Mesodermal cell (in vitro differentiated cells): ENCODE data around the gene NEK2.
"Not testable (repeated sequence)": the region's sequence is repeated elsewhere in the genome, so short reads cannot be mapped to it uniquely, and the experiment has no call there.

Experiments used
- H3K27ac ChIP-seq: 2 replicates; pipeline ENCODE4 v1.7.0; 2013; ENCODE audit warnings: mild to moderate bottlenecking, low read depth, low read length, moderate library complexity; ENCODE audit not compliant: severe bottlenecking
- H3K36me3 ChIP-seq: 2 replicates; pipeline ENCODE4 v1.7.1; 2013; ENCODE audit warnings: mild to moderate bottlenecking, low read length, moderate library complexity; ENCODE audit not compliant: control insufficient read depth, insufficient read depth
- H3K4me1 ChIP-seq: one replicate; pipeline ENCODE4 v1.7.1; 2013; ENCODE audit warnings: mild to moderate bottlenecking, low read length; ENCODE audit not compliant: insufficient read depth, control insufficient read depth, poor library complexity, severe bottlenecking
- H3K4me3 ChIP-seq: 2 replicates; pipeline ENCODE4 v1.7.0; 2013; ENCODE audit warnings: low read length, control low read depth, mild to moderate bottlenecking; ENCODE audit not compliant: insufficient read depth, poor library complexity, severe bottlenecking; ENCODE audit errors: extremely low read depth
- H3K9me3 ChIP-seq: 2 replicates; pipeline ENCODE4 v1.7.1; 2013; ENCODE audit warnings: mild to moderate bottlenecking, low read length, moderate library complexity; ENCODE audit not compliant: control insufficient read depth
- WGBS, 2 experiments: methylation state at CpG; one replicate each; pipeline ENCODE4 v1.1.5; 2013; ENCODE audit warnings: missing lambda C conversion rate in 2 of 2; ENCODE audit not compliant: insufficient coverage in 2 of 2; 5-methylcytosine and 5-hydroxymethylcytosine counted together

The NEK2 gene

DNA sequence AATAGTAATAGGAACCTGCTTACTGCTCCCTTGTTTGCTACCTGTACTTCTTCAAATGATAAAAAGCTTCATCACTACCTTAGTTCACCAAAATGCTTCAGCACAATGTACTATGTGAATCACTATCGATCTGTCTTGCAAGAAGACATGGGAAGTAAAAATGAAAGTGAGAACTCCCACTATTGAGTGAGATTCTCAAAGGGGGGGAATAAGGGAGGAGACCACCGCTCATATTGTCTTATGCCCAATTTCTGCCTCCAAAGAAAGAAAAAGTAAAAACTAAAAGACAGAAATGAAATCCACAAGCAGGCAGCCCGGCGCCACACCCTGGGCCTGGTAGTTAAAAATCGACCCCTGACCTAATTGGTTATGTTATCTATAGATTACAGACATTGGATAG, 18.5 kb upstream of the NEK2 start:
- not testable (repeated sequence) for H3K27ac ChIP-seq, H3K4me1 ChIP-seq, H3K4me3 ChIP-seq, H3K9me3 ChIP-seq, H3K36me3 ChIP-seq
- WGBS, 2 experiments, result 100% methylated on average over 3 of the region's 5 CpGs; no CpG with 5 or more reads in 1 of the 2 experiments

DNA sequence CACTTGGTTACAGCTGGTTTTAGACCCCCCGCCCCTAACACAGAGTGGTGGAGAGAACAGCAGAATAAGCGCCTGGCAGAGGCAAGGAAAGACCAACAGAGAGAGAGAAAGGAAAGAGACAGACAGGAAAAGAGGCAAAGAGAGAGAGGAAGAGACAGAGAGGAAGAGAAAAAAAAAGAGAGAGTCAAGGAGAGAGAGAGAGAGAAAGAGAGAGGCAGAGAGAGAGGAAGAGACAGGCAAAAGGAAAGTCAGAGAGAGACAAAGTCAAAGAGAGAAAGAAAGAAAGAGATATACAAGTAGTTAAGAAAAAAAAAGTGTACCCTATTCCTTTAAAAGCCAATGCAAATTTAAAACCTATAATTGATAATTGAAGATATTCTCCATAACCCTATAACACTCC, 13.0 kb upstream of the NEK2 start:
- no peaks in the 10 kb centered on the region for H3K9me3 ChIP-seq
- H3K4me3 ChIP-seq, result no peak overlapping the region
- no peaks in the 10 kb centered on the region for H3K4me1 ChIP-seq
- H3K36me3 ChIP-seq, result no peaks in the 10 kb centered on the region
- no peak overlapping the region for H3K27ac ChIP-seq
- 100% methylated on average over 1 of the region's 2 CpGs for WGBS, 2 experiments

DNA sequence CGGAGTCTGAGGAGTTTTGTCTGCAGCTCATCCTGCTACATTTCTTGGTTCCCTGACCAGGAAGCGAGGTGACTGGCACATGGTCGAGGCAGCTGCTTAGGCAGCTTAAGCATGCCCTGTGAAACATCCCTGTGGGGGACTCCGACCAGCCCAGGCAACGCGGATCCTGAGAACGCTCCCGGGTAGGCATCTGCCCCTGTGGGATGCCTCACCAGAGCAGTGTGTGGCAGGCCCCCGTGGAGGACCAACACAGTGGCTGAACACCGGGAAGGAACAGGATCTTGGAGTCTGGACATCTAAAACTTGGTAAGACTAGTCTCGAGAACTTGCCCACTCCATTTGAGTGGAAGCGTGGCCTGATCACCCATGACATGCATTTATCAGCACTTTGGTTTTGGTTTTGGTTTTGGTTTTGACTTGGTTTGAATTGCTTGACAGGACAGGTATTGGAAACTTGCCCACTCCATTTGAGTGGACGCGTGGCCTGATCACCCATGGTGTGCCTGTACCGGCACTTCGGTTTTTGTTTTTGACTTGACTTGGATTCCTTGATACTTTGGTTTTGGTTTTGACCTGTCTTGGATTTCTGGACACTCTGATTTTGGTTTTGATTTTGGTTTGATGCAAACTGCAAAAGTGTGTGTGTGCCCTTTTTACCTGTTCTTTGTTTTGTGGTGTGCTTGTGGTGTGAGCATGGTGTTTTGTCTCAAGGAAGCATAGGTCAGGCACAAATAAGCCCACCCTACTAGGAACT, 12.2 kb upstream of the NEK2 start:
- H3K9me3 ChIP-seq, result no peaks in the 10 kb centered on the region
- 92 to 96% methylated on average over 12 to 15 of the region's 16 CpGs for WGBS, 2 experiments
- no peak overlapping the region for H3K27ac ChIP-seq
- no peak overlapping the region for H3K4me3 ChIP-seq
- no peaks in the 10 kb centered on the region for H3K36me3 ChIP-seq
- no peaks in the 10 kb centered on the region for H3K4me1 ChIP-seq

DNA sequence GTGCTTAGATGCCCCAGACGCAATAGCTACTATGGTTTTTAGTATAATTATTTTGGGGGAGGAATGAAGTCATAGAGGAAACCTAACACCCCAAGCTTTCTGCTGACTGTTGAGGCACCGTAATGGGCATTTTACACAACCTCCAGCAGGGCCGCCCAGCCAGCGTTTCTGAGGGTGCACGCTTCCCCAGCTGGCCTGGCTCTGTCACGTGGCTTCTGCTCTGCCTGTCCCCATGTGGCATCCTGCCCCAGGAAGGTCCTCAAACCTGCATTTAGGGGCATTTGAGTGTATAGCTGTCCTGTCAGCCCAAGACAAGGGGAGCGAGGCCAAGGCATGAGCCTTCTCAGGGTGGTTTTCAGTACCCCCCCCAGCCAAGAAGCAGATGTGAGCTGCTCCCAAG, 10.4 kb upstream of the NEK2 start:
- H3K27ac ChIP-seq, result no peak overlapping the region
- H3K4me1 ChIP-seq, result no peaks in the 10 kb centered on the region
- H3K36me3 ChIP-seq, result no peaks in the 10 kb centered on the region
- 60 to 90% methylated on average over 1 to 6 of the region's 7 CpGs for WGBS, 2 experiments
- H3K4me3 ChIP-seq, result no peak overlapping the region
- H3K9me3 ChIP-seq, result no peaks in the 10 kb centered on the region

DNA sequence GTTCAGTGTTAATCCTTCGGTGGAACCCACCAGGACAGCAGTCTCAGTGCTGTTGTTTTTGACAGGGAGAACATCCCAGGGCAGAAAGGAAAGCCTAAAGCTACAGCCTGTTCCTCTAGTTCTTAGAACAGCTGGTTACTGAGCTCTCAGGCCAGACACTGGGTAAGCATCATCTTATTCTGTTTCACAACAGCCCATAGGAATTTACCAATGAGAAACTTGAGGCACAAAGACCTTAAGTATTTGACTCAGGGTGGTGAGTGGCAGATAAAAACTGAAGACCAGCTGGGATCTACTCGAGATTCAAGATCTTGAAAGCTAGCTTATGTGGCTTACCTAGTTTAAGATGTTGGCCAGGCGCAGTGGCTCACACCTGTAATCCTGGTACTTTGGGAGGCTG, 9.4 kb upstream of the NEK2 start:
- Histone ChIP-seq H3K4me1 (no peaks in the 10 kb centered on the region), H3K9me3 (no peaks in the 10 kb centered on the region), H3K27ac (no peak overlapping the region), H3K4me3 (no peak overlapping the region), H3K36me3 (no peaks in the 10 kb centered on the region)
- WGBS, 2 experiments, result 93 to 94% methylated on average over 3 of the region's 3 CpGs

DNA sequence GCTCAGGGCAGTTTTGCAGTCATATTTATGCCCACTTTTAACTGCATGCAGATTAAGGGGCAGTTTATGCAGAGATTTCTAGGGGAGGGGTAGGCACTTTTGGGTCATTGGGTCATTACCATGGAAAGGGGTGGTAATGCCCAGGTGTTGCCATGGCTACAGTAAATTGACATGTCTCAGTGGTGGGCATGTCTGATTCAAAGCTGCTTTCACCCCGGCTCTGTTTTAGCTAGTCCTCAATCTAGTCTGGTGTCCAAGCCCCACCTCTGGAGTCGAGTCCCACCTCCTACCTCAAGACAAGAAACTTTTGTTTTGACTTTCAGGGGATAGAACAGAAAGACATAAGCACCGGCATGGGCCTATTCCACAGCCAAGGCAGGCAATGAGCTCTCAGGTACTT, 8.9 kb upstream of the NEK2 start:
- Histone ChIP-seq H3K27ac (no peak overlapping the region), H3K9me3 (no peaks in the 10 kb centered on the region), H3K4me1 (no peaks in the 10 kb centered on the region), H3K4me3 (no peak overlapping the region), H3K36me3 (no peaks in the 10 kb centered on the region)
- WGBS, 2 experiments, result 81 to 88% methylated on average over 3 of the region's 3 CpGs

DNA sequence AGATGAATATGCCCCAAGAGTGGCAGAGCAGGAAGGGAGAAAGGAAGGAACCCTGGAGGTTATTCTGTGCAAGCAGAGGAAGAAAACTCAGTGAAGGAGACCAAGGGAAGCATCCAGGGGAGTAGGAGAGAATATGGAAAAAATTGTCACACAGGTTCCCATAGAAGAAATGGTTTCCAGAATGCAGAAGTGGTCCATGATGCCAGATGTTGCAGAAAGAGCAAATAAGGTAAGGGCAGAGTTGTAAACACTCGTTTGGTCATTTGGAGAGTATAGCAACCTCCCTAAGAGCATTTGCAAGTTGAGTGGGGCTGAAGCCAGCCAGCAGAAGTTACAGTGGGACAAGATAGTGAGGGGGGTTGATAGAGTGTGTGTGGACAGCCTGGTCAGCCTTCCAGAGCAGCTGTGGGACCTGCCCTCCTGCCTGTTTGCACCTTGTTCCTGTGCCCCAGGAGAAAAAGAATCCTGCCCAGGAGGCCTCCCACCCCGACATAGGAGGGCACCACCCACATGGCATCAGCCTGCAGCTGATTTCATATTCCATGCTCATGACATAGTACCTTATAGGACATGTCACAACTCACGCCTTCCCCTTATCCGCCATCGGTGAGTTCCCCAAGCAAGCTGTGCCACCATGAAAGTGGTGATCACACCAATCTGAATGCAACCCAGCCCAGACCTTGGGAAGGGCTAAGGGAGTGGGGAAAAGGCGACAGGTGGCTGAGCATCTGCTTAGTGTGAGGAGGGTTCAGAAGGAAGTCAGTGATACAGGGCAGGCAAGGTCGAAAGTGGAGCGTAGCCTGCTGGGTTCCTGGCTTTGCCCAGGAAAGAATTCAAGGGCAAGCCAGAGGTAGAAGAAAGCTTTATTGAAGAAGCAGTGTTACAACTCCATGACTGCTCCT, 8.2 kb upstream of the NEK2 start:
- no peaks in the 10 kb centered on the region for H3K4me1 ChIP-seq
- WGBS, 2 experiments, result 91 to 95% methylated on average over 7 to 8 of the region's 8 CpGs
- no peak overlapping the region for H3K27ac ChIP-seq
- H3K9me3 ChIP-seq, result no peaks in the 10 kb centered on the region
- no peak overlapping the region for H3K4me3 ChIP-seq
- no peaks in the 10 kb centered on the region for H3K36me3 ChIP-seq

DNA sequence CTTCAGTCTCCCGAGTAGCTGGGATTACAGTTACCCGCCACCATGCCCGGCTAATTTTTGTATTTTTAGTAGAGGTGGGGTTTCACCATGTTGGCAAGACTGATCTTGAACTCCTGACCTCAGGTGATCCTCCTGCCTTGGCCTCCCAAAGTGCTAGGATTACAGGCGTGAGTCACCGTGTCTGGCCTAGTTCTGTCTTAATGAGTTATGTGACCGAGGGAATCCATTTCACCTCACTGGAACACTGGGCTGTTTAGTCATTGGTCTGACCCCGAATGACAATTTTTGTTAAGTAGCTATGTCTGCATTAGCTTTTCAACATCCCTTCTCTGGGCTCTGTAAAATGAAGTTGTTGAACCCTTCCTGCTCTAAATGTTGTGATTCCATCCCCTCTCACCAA, 6.8 kb upstream of the NEK2 start:
- not testable (repeated sequence) for H3K4me3 ChIP-seq, H3K9me3 ChIP-seq, H3K27ac ChIP-seq, H3K4me1 ChIP-seq, H3K36me3 ChIP-seq
- 92 to 100% methylated on average over 1 to 5 of the region's 7 CpGs for WGBS, 2 experiments

DNA sequence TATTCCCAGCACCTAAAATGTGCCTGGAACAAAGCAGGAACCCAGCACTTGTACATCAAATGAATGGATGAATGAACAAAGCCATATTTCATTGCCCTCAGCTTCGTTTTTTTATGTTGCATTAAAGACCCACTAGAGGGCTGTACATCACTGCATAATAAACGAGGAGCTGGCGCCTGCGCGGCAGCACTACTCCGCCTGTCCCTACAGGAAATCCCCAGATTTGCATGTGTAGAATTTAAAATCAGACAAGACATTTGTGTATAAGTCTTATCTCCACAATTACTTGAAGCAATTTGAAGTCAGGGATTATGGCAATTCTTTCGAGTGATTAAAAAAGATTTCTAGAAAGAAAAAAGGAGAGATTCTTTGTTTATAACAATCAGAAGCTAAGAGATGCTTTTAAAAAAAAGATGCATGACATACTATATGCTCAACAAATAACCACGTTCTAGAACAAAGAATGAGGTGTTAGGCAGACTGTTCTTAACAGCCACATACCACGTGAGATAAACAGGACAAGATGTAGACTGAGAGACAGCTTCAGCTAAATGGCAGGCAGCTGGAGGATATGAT, 5.4 kb upstream of the NEK2 start:
- WGBS, 2 experiments, result 14 to 16% methylated on average over 1 to 6 of the region's 9 CpGs
- Histone ChIP-seq H3K36me3 (no peaks in the 10 kb centered on the region), H3K27ac (peak overlapping the region; percentile 10)

DNA sequence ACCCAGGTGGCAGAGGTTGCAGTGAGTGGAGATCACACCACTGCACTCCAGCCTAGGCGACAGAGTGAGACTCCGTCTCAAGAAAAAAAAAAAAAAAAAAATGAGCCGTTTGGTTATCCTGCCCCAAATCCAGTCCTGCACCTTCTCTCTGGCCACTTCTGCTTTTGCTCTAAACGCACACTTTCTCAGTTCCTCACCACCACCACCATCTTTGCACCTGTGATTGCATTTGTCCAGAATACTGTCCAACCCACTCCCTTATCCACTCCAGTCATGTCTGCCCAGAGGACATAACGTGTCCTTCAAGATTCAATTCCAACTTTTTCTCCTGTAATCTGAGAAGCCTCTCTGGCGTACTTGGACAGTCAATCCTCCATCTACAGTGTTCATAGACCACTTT, 2.2 kb upstream of the NEK2 start:
- H3K9me3 ChIP-seq, result no peaks in the 10 kb centered on the region
- 76 to 77% methylated on average over 4 to 5 of the region's 6 CpGs for WGBS, 2 experiments
- no peak overlapping the region for H3K27ac ChIP-seq
- no peak overlapping the region for H3K4me3 ChIP-seq
- peaks cover 12% of the 10 kb centered on the region for H3K36me3 ChIP-seq
- H3K4me1 ChIP-seq, result no peaks in the 10 kb centered on the region

More for the DNA sequence above, 5.4 kb upstream of the NEK2 start:
- no peaks in the 10 kb centered on the region for H3K9me3 ChIP-seq
- H3K4me1 ChIP-seq, result no peaks in the 10 kb centered on the region
- H3K4me3 ChIP-seq, result no peak overlapping the region

DNA sequence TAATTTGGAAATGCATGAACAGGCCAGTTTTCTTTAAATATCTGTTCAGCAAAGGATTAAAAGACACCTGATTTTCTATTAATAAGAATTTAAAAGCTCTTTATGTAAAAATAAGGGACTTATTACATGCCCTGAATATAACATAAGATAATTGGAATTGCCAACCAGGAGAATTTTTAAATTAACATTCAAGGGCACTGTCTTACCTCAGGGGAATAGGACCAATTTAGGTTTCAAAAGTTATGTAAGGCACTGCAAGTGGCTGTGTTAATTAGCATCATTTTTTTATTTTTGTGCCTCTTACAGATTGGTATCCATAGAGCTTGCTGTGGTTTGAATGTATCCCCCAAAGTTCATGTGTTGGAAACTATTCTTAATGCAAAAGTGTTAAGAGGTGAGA, 1.3 kb upstream of the NEK2 start:
- no peaks in the 10 kb centered on the region for H3K9me3 ChIP-seq
- H3K4me1 ChIP-seq, result no peaks in the 10 kb centered on the region
- H3K4me3 ChIP-seq, result no peak overlapping the region
- H3K27ac ChIP-seq, result no peak overlapping the region
- H3K36me3 ChIP-seq, result peaks cover 15% of the 10 kb centered on the region
